Measurements from ENCODE around the gene CHST8.

DNA sequence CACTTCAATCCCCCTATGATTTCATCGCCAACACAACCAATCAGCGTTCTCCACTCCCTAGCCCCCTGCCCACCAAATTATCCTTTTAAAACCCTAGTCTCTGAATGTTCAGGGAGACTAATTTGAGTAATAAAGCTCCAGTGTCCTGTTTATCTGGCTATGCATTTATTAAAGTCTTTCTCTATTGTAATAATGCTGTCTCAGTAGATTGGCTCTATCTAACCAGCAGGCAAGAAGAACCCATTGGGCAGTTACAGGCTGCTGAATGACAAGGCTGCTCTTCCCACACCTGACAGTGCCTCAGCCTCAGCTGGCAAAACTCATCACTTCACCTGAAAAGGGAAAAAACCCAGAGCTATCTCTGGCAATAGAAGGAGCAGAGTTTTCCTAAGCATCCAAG lies 20.2 kb upstream of the CHST8 start:
- TF ChIP-seq CTCF (IDR thresholded peaks at IDR 0.05; ENCODE audit: low read depth, low read length, poor library complexity, severe bottlenecking) (no peak), EZH2phosphoT487 (IDR thresholded peaks at IDR 0.05; ENCODE audit: borderline replicate concordance, low read length) (no peak)

Data from DOHH2 (cell line).